K562 (cell line): ENCODE measurements around the gene CRIP1. TPM values are rescaled to one million over a fixed set of nuclear protein-coding genes. Genes with fewer than 3 reads are reported as not detected.

Source experiments
- ATAC-seq: fragments of 200-7000 bp; cut with Tn5 transposase; 3 replicates; pipeline ENCODE4 v1.9.1; 2020; ENCODE audit warnings: moderate library complexity
- BruUV-seq: library from RNA; stranded (reverse); fragments of 400-500 nt; replicated peaks from 2 replicates; lab custom pipeline; 2021; lab: Mats Ljungman, UMichigan
- CTCF ChIA-PET: fragments of 300-600 bp; formaldehyde crosslinking; extraction: SDS; loops from one replicate; lab custom pipeline; 2021; ENCODE audit warnings: low intra/inter-chr PET ratio; lab: Yijun Ruan, JAX
- POLR2A ChIA-PET: fragments of 300-600, 350-650 bp; sonication (Branson Sonifier 250); formaldehyde crosslinking; extraction: SDS; loops from one replicate; lab custom pipeline; 2021; ENCODE audit warnings: antibody characterized with exemption, inconsistent platforms; lab: Yijun Ruan, JAX
- DNase-seq, 4 experiments: peaks; one replicate each; pipeline versions ENCODE4 v3.0.0 to v3.0.0-alpha.2; 2011 to 2018; ENCODE audit warnings: low spot score in 3 of 4, mixed read lengths in 3 of 4; ENCODE audit errors: extremely low read depth in 1 of 4
- FAIRE-seq: peaks from 2 replicates; lab custom pipeline; 2011; peaks lifted over from hg19 to GRCh38; lab: Jason Lieb, UNC
- H2AFZ ChIP-seq: 2 replicates; pipeline ENCODE4 v1.6.0; 2011; ENCODE audit warnings: low read depth, low read length, control low read depth, inconsistent platforms
- H3K27ac ChIP-seq: fragments of 200-600 bp; 3 replicates; pipeline ENCODE4 v1.8.0; 2011; ENCODE audit warnings: low read depth, mild to moderate bottlenecking, control low read depth, inconsistent platforms, low read length, moderate library complexity, mixed read lengths; ENCODE audit errors: extremely low read depth
- H3K27me3 ChIP-seq, 2 experiments: fragments of 300-600 bp in 1 of 2; 2 replicates in 1 of 2; 3 replicates in 1 of 2; pipeline versions ENCODE4 v1.6.0 to v1.8.0; 2011; ENCODE audit warnings: inconsistent platforms in 2 of 2, low read length in 2 of 2, mild to moderate bottlenecking in 1 of 2, mixed read lengths in 1 of 2, moderate library complexity in 1 of 2; ENCODE audit not compliant: control insufficient read depth in 2 of 2, insufficient read depth in 2 of 2
- H3K36me3 ChIP-seq: fragments of 300-600 bp; 3 replicates; pipeline ENCODE4 v1.8.0; 2011; ENCODE audit warnings: mild to moderate bottlenecking, low read length, inconsistent platforms; ENCODE audit not compliant: control insufficient read depth, insufficient read depth
- H3K4me1 ChIP-seq, 2 experiments: fragments of 200-600 bp in 1 of 2; replicated peaks in 1 of 2; 2 replicates in 1 of 2; 3 replicates in 1 of 2; pipeline versions ENCODE4 v1.5.1 to v1.8.0; 2011; ENCODE audit warnings: inconsistent platforms in 2 of 2, low read length in 2 of 2, mild to moderate bottlenecking in 1 of 2, mixed read lengths in 1 of 2, moderate library complexity in 1 of 2; ENCODE audit not compliant: control insufficient read depth in 2 of 2, insufficient read depth in 2 of 2
- H3K4me2 ChIP-seq: 2 replicates; pipeline ENCODE4 v1.6.1; 2011; ENCODE audit warnings: low read length, control low read depth, inconsistent platforms, mixed read lengths; ENCODE audit not compliant: insufficient read depth
- H3K4me3 ChIP-seq: fragments of 200-600 bp; sonication (generic), shearing (Covaris generic); 2 replicates; pipeline ENCODE4 v1.5.1; 2016; ENCODE audit warnings: control low read depth, inconsistent platforms
- H3K79me2 ChIP-seq: fragments of 200-600 bp; 3 replicates; pipeline ENCODE4 v1.8.0; 2011; ENCODE audit warnings: low read length, inconsistent platforms; ENCODE audit not compliant: control insufficient read depth, insufficient read depth
- H3K9ac ChIP-seq, 2 experiments: 2 replicates each; pipeline versions ENCODE4 v1.6.0 to v1.6.1; 2011; ENCODE audit warnings: low read depth in 2 of 2, low read length in 2 of 2, control low read depth in 1 of 2, inconsistent platforms in 1 of 2, mild to moderate bottlenecking in 1 of 2, mixed read lengths in 1 of 2; ENCODE audit not compliant: insufficient read depth in 1 of 2
- H3K9me1 ChIP-seq: one replicate; pipeline ENCODE4 v1.6.0; 2011; ENCODE audit warnings: inconsistent platforms, mild to moderate bottlenecking, low read length, moderate library complexity; ENCODE audit not compliant: control insufficient read depth, insufficient read depth
- H3K9me3 ChIP-seq: replicated peaks from 2 replicates; pipeline ENCODE4 v1.5.1; 2011; ENCODE audit warnings: low read depth, low read length, inconsistent platforms; ENCODE audit not compliant: control insufficient read depth, insufficient read depth
- H4K20me1 ChIP-seq: replicated peaks from 2 replicates; pipeline ENCODE4 v1.6.1; 2011; ENCODE audit warnings: low read length, inconsistent platforms, mixed read lengths; ENCODE audit not compliant: control insufficient read depth, insufficient read depth
- GABPB1 ChIP-seq: sonication (generic); formaldehyde crosslinking; IDR thresholded peaks from 2 replicates; pipeline ENCODE4 v1.8.0; 2022; ENCODE audit warnings: mild to moderate bottlenecking, missing genetic modification reagents
- HDAC3 ChIP-seq: fragments of 450-650 bp; IDR thresholded peaks from 2 replicates; pipeline ENCODE4 v1.6.1; 2018; ENCODE audit warnings: borderline replicate concordance, mild to moderate bottlenecking, moderate library complexity; ENCODE audit not compliant: partially characterized antibody
- KLF1 ChIP-seq: fragments of 450-650 bp; IDR thresholded peaks from 2 replicates; pipeline ENCODE4 v1.6.1; 2016; ENCODE audit warnings: missing genetic modification characterization, missing compliant biosample characterization
- MCM5 ChIP-seq: fragments of 450-650 bp; IDR thresholded peaks from 2 replicates; pipeline ENCODE4 v1.6.1; 2016; ENCODE audit warnings: low read depth
- NFRKB ChIP-seq: fragments of 450-650 bp; IDR thresholded peaks from 2 replicates; pipeline ENCODE4 v1.6.1; 2016; ENCODE audit warnings: low read depth
- NR2C2 ChIP-seq, 2 experiments: fragments of 200-800 bp in 1 of 2; sonication (Bioruptor generic) in 1 of 2; sonication (generic) in 1 of 2; formaldehyde crosslinking in 1 of 2; IDR thresholded peaks; 2 replicates each; pipeline versions ENCODE4 v1.6.1 to v1.8.0; 2016 to 2022; ENCODE audit warnings: mild to moderate bottlenecking in 1 of 2, missing compliant biosample characterization in 1 of 2, missing genetic modification characterization in 1 of 2, missing genetic modification reagents in 1 of 2
- POLR2G ChIP-seq: fragments of 200-400 bp; formaldehyde crosslinking; IDR thresholded peaks from 2 replicates; pipeline ENCODE4 v1.6.1; 2017; ENCODE audit warnings: low read depth, mild to moderate bottlenecking, antibody characterized with exemption, low read length, moderate library complexity
- SMARCE1 ChIP-seq: fragments of 450-650 bp; IDR thresholded peaks from 2 replicates; pipeline ENCODE4 v1.7.1; 2016; ENCODE audit warnings: mild to moderate bottlenecking
- ZFP30 ChIP-seq: fragments of 250-450 bp; sonication (Bioruptor Pico); IDR thresholded peaks from 2 replicates; pipeline ENCODE4 v1.8.0; 2022; ENCODE audit warnings: moderate library complexity, mild to moderate bottlenecking, inconsistent platforms, borderline replicate concordance
- ZKSCAN3 ChIP-seq: fragments of 250-450 bp; sonication (Bioruptor Pico); IDR thresholded peaks from 2 replicates; pipeline ENCODE4 v1.4.0; 2020
- WGBS: fragments of 100-300 bp; shearing (Covaris generic); methylation state at CpG from one replicate; pipeline ENCODE4 v1.1.6; 2016; ENCODE audit warnings: low coverage, mixed read lengths; ENCODE audit not compliant: insufficient coverage; ENCODE audit errors: missing lambda C conversion rate; 5-methylcytosine and 5-hydroxymethylcytosine counted together
- in situ Hi-C: fragments of 300-500 bp; cut with MboI; formaldehyde crosslinking; loops from 4 replicates; pipeline ENCODE4 v1.15.0; 2018; ENCODE audit warnings: inconsistent platforms, mixed read lengths
- intact Hi-C: fragments of 100-400 bp; cut with micrococcal nuclease; formaldehyde crosslinking; loops from 2 replicates; pipeline ENCODE4 v1.14.2; 2022
- polyA plus RNA-seq, 8 experiments: library from polyadenylated mRNA; depleted of rRNA in 4 of 8; stranded (reverse) in 5 of 8; unstranded in 3 of 8; fragments of >200 nt; fragmentation: Nextera tagmentation in 2 of 8; fragmentation: Illumina TruSeq in 1 of 8; extraction: Ambion mirVana in 2 of 8; extraction: Trizol in 1 of 8; gene quantifications; 2 replicates each; pipeline versions ENCODE4 v1.2.1 to v1.2.3, GENCODE V29; 2011 to 2014; ENCODE audit warnings: inconsistent platforms in 1 of 8, missing spikeins in 1 of 8
- total RNA-seq, 7 experiments: library from RNA; depleted of rRNA in 6 of 7; stranded (reverse); fragments of >200 nt in 6 of 7; fragmentation: Illumina TruSeq in 2 of 7; extraction: Trizol in 2 of 7; gene quantifications; 2 replicates each; pipeline versions ENCODE4 v1.2.1 to v1.2.3, GENCODE V29; 2011 to 2021; ENCODE audit warnings: low replicate concordance in 1 of 7
- TF ChIP-seq, protein P1 (sequence below): conservative IDR thresholded peaks from 2 replicates; pipeline ENCODE4 v1.6.1; 2011; ENCODE audit warnings: low read depth, mild to moderate bottlenecking, low read length; ENCODE audit not compliant: control insufficient read depth
- TF ChIP-seq, protein P2 (sequence below): fragments of 450-650 bp; IDR thresholded peaks from 2 replicates; pipeline ENCODE4 v1.6.1; 2016; ENCODE audit warnings: antibody characterized with exemption
- TF ChIP-seq, protein P3 (sequence below): IDR thresholded peaks from 2 replicates; pipeline ENCODE4 v1.6.1; 2011; ENCODE audit not compliant: insufficient read length; ENCODE audit errors: extremely low read depth

The CRIP1 gene
- total and polyA plus RNA-seq, 9 of the 15 experiments (the other 6 are each of a cell fraction or from before 2014, with no cell fraction given): 0.11 to 0.58 (median 0.14) TPM; not detected in 6

DNA sequence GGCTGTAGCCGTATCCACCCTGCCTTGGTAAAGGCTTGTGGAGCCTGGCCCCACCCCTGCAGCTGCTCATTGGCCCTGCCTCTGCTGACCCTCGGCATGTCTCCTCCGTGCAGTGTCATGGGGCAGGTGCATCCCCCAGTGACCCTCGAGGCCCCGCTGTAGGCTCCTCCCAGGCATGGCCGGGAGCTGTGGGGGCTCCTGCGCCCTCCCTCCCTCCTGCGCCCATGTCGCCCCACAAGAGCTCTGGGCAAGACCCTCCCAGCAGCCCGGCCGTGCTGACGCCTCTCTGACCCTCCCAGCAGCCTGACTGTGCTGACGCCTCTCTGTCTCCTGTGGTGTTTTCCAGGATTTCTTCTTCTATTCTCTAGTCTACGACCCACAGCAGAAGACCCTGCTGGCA is 32.8 kb upstream of the CRIP1 start:
- POLR2A ChIA-PET: no interaction called here
- no peak overlapping the region for H3K9ac ChIP-seq
- DNase-seq (no peak), FAIRE-seq (no peak), ATAC-seq (no peak)
- H3K36me3 ChIP-seq: peaks cover 74% of the 10 kb centered on the region; the same call in 1 of the 3 replicates
- H3K27me3 ChIP-seq: no peaks in the 10 kb centered on the region
- H3K4me2 ChIP-seq: no peak overlapping the region
- in situ Hi-C loops: no loop called here
- WGBS: 100% methylated on average over 3 of the region's 14 CpGs
- TF ChIP-seq POLR2G (peak; percentile 50; the same call in 1 of the 2 replicates), SMARCE1 (no peak)
- no peaks in the 10 kb centered on the region for H3K79me2 ChIP-seq
- BruUV-seq: no TSS peak
- no peaks in the 10 kb centered on the region for H4K20me1 ChIP-seq
- no peaks in the 10 kb centered on the region for H3K9me3 ChIP-seq
- intact Hi-C loops: no loop called here
- no peak overlapping the region for H3K27ac ChIP-seq
- no peak overlapping the region for H2AFZ ChIP-seq
- H3K4me1 ChIP-seq: peaks cover 0 to 20% of the 10 kb centered on the region in 2 experiments; a peak in 2 of 5 replicates
- no peaks in the 10 kb centered on the region for H3K9me1 ChIP-seq
- no peak overlapping the region for H3K4me3 ChIP-seq
- CTCF ChIA-PET: no interaction called here

DNA sequence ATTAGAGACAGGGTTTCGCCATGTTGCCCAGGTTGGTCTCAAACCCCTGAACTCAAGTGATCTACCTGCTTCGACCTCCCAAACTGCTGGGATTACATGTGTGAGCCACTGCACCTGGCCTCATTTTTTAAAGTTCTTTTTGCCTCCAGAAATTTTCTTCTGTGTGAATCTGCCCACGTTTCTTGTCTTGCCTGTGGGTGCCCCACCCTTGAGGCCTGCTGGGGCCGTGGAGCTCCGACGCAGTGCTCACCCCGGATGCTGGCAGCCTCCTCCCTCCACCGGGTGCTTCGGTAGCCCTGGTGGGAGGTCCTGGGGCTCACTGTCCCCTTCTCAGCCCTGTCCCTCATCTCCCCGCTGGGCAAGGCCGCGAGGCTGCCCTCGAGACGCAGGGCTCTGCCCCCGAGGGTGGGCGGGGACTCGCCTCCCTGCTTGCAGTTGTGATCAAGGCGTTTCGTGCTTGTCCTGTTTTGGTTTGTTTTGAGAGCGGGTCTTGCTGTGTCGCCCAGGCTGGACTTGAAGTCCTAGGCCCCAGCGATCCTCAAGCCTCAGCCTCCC is 31.5 kb upstream of the CRIP1 start:
- no peak overlapping the region for H3K9ac ChIP-seq
- H3K4me3 ChIP-seq: no peak overlapping the region
- no peak overlapping the region for H3K27ac ChIP-seq
- no peaks in the 10 kb centered on the region for H3K9me1 ChIP-seq
- no peaks in the 10 kb centered on the region for H4K20me1 ChIP-seq
- H2AFZ ChIP-seq: no peak overlapping the region
- 100% methylated on average over 2 of the region's 22 CpGs for WGBS
- H3K9me3 ChIP-seq: no peaks in the 10 kb centered on the region
- CTCF ChIA-PET: no interaction called here
- H3K79me2 ChIP-seq: no peaks in the 10 kb centered on the region
- H3K27me3 ChIP-seq: no peaks in the 10 kb centered on the region
- in situ Hi-C loops: no loop called here
- BruUV-seq: no TSS peak
- intact Hi-C loops: no loop called here
- FAIRE-seq (no peak), DNase-seq (no peak), ATAC-seq (no peak)
- peaks cover 63% of the 10 kb centered on the region; the same call in 1 of the 3 replicates for H3K36me3 ChIP-seq
- H3K4me1 ChIP-seq: peaks cover 0 to 13% of the 10 kb centered on the region in 2 experiments; a peak in 2 of 5 replicates
- POLR2A ChIA-PET: no interaction called here
- H3K4me2 ChIP-seq: no peak overlapping the region
- TF ChIP-seq HDAC3 (no peak), ZKSCAN3 (no peak), NR2C2 (CRISPR knock-in tag; IDR thresholded peaks at IDR 0.05) (no peak), NR2C2 (tag; IDR thresholded peaks at IDR 0.05) (no peak), KLF1 (tag) (no peak), GABPB1 (no peak), ZFP30 (no peak), MCM5 (no peak), NFRKB (no peak)
- TF ChIP-seq, protein P1, sequence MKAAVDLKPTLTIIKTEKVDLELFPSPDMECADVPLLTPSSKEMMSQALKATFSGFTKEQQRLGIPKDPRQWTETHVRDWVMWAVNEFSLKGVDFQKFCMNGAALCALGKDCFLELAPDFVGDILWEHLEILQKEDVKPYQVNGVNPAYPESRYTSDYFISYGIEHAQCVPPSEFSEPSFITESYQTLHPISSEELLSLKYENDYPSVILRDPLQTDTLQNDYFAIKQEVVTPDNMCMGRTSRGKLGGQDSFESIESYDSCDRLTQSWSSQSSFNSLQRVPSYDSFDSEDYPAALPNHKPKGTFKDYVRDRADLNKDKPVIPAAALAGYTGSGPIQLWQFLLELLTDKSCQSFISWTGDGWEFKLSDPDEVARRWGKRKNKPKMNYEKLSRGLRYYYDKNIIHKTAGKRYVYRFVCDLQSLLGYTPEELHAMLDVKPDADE: no peak
- TF ChIP-seq, protein P2, sequence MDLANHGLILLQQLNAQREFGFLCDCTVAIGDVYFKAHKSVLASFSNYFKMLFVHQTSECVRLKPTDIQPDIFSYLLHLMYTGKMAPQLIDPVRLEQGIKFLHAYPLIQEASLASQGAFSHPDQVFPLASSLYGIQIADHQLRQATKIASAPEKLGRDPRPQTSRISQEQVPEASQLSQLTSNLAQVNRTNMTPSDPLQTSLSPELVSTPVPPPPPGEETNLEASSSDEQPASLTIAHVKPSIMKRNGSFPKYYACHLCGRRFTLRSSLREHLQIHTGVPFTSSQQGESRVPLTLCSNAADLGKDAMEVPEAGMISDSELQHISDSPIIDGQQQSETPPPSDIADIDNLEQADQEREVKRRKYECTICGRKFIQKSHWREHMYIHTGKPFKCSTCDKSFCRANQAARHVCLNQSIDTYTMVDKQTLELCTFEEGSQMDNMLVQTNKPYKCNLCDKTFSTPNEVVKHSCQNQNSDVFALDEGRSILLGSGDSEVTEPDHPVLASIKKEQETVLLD: no peak
- TF ChIP-seq, protein P3, sequence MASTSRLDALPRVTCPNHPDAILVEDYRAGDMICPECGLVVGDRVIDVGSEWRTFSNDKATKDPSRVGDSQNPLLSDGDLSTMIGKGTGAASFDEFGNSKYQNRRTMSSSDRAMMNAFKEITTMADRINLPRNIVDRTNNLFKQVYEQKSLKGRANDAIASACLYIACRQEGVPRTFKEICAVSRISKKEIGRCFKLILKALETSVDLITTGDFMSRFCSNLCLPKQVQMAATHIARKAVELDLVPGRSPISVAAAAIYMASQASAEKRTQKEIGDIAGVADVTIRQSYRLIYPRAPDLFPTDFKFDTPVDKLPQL: no peak
